Right lobe of liver (tissue), 6 donors: Measurements from ENCODE around the gene PRKCI. TPM values are rescaled to one million over a fixed set of nuclear protein-coding genes. Genes with fewer than 3 reads are reported as not detected.
A peak's percentile ranks its signal among the peaks of the same experiment; 100 is the strongest.
"Not testable (repeated sequence)": the region's sequence is repeated elsewhere in the genome, so short reads cannot be mapped to it uniquely, and the experiment has no call there.

ENCODE experiments used
- ATAC-seq, 4 donors: fragments of 200-7000 bp; cut with Tn5 transposase; one replicate each; pipeline ENCODE4 v1.9.1; 2020; ENCODE audit warnings: mild to moderate bottlenecking in 4 of 4, moderate library complexity in 4 of 4
- DNase-seq, 3 donors: peaks; one replicate each; pipeline ENCODE4 v3.0.0-alpha.2; 2020
- H3K27ac ChIP-seq, 3 donors: fragments of 200-600 bp; one replicate each; pipeline ENCODE4 v1.8.0; 2022
- H3K27me3 ChIP-seq, 2 donors: fragments of 200-600 bp; one replicate each; pipeline ENCODE4 v1.8.0; 2022
- H3K36me3 ChIP-seq, 4 donors: fragments of 200-600 bp; sonication (generic) in 1 of 4; one replicate each; pipeline versions ENCODE4 v1.5.1 to v1.8.0; 2017 to 2022; ENCODE audit warnings: control low read depth in 1 of 4
- H3K4me1 ChIP-seq, 4 donors: fragments of 200-600 bp; sonication (generic) in 1 of 4; one replicate each; pipeline versions ENCODE4 v1.5.1 to v1.8.0; 2017 to 2022; ENCODE audit warnings: control low read depth in 1 of 4
- H3K4me3 ChIP-seq, 3 donors: fragments of 200-600 bp; one replicate each; pipeline ENCODE4 v1.8.0; 2022
- H3K9me3 ChIP-seq, 4 donors: fragments of 200-600 bp; sonication (generic) in 1 of 4; one replicate each; pipeline versions ENCODE4 v1.5.1 to v1.8.0; 2017 to 2022; ENCODE audit warnings: control low read depth in 1 of 4
- CTCF ChIP-seq, 4 donors: fragments of 200-600 bp in 3 of 4; fragments of 450-650 bp in 1 of 4; IDR thresholded peaks; one replicate each; pipeline versions ENCODE4 v1.5.1 to v1.8.0; 2016 to 2022; ENCODE audit warnings: antibody characterized with exemption in 4 of 4, mild to moderate bottlenecking in 2 of 4
- POLR2A ChIP-seq: fragments of 450-650 bp; IDR thresholded peaks from one replicate; pipeline ENCODE4 v1.6.1; 2017; ENCODE audit warnings: antibody characterized with exemption, mild to moderate bottlenecking
- WGBS: methylation state at CpG from one replicate; pipeline ENCODE4 v1.1.6; 2018; ENCODE audit warnings: low coverage, low lambda C conversion rate; ENCODE audit not compliant: insufficient coverage; ENCODE audit errors: missing lambda C conversion rate; 5-methylcytosine and 5-hydroxymethylcytosine counted together
- intact Hi-C, 2 donors: fragments of 100-400 bp; cut with DNase I; formaldehyde crosslinking; loops; one replicate each; pipeline versions ENCODE4 v1.11.2 to v1.14.1; 2022
- total RNA-seq, 6 experiments: library from RNA; depleted of rRNA in 2 of 6; stranded (reverse); fragments of >200 nt in 2 of 6; fragmentation: NEBNext Ultra II Directional in 3 of 6; extraction: Animal tissue kit (Norgen Biotek cat#: 25700) in 3 of 6; gene quantifications; one replicate each; pipeline versions ENCODE4 v1.1.0 to v1.2.4, GENCODE V29; 2016 to 2023
- donor health status: DM: no; HTN: yes; CAD: no.
- donor health status: DM: no; HTN: no; CAD: no.
- donor health status: DM: no; HTN: no; CAD: no.
- donor health status: DM: no; HTN: yes; CAD: no.
- donor health status: DM: no; HTN: yes; CAD: no.

The PRKCI gene
- total RNA-seq, 6 experiments from 2014 or later, result 8.2 to 15.7 (median 8.9) TPM

- H3K27ac ChIP-seq, result no peak overlapping the region
- no peaks in the 10 kb centered on the region for H3K9me3 ChIP-seq
- intact Hi-C loops, result no loop called here
- no peak overlapping the region for H3K4me3 ChIP-seq
- no peak for TF ChIP-seq CTCF (IDR thresholded peaks at IDR 0.05)
- no peak for TF ChIP-seq POLR2A
- no peaks in the 10 kb centered on the region for H3K4me1 ChIP-seq
- no peaks in the 10 kb centered on the region for H3K36me3 ChIP-seq
- WGBS, result 91% methylated on average over 4 of the region's 4 CpGs
- DNase-seq, result no peak
- ATAC-seq, result no peak
- no peaks in the 10 kb centered on the region for H3K27me3 ChIP-seq
Measured at GRCh38 chr3:170259907-170260306, 37.7 kb downstream of the PRKCI start.

DNA sequence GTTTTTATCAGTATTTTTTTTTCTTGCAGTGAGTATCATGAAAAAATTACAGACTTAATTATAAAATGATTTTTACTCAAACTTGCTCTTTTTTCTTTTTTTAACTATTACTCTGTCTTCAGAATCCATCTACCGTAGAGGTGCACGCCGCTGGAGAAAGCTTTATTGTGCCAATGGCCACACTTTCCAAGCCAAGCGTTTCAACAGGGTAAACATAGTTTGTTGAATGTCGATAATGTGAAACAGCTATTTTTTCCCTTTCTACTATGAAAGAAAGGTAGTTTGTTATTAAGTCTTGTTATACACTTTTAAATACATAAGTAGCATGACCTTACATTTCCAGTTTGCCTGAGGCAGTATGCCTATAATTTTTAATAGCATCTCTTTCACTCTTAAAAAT is 45.6 kb downstream of the PRKCI start:
- 69% methylated on average over 5 of the region's 5 CpGs for WGBS
- DNase-seq, result peak in 1 of 3 donors; percentile 50
- no peak for TF ChIP-seq CTCF (IDR thresholded peaks at IDR 0.05)
- no peak for TF ChIP-seq POLR2A
- Histone ChIP-seq H3K27me3 (no peaks in the 10 kb centered on the region), H3K4me3 (no peak overlapping the region), H3K27ac (no peak overlapping the region), H3K36me3 (no peaks in the 10 kb centered on the region), H3K9me3 (no peaks in the 10 kb centered on the region), H3K4me1 (peaks cover 0 to 19% (median 3%) of the 10 kb centered on the region in 4 donors)
- intact Hi-C loops, result no loop called here
- ATAC-seq, result peak; percentile 67 to 73 (median 72)

DNA sequence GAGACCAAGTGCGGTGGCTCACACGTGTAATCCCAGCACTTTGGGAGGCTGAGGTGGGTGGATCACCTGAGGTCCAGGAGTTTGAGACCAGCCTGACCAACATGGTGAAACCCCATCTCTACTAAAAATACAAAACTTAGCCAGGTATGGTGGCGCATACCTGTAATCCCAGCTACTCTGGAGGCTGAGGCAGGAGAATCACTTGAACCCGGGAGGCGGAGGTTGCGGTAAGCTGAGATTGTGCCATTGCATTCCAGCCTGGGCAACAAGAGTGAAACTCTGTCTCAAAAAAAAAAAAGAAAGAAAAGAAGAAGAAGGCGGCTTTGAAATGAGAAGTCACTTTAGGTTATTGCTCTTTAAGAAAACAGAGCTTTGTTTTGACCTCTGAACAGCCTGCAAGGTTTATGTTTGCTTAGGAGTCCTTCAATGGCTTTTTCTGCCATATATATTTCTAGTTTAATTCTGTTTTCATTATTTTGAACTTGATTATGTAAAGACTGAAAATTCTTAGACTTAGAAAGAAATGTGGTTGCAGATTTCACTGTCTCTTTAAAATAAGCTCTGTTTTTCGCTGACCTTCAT is 47.5 kb downstream of the PRKCI start:
- intact Hi-C loops, H3K36me3 ChIP-seq, H3K9me3 ChIP-seq, DNase-seq, H3K27me3 ChIP-seq: not testable (repeated sequence)
- 58% methylated on average over 6 of the region's 8 CpGs for WGBS
- Histone ChIP-seq H3K27ac (peak overlapping the region in 1 of 3 donors; percentile 31), H3K4me3 (peak overlapping the region in 2 of 3 donors; percentile 29 to 31), H3K4me1 (peaks cover 0 to 19% (median 3%) of the 10 kb centered on the region in 4 donors)
- peak; percentile 34 to 66 (median 48) for ATAC-seq

GRCh38 chr3:170270282-170270881 is 48.2 kb downstream of the PRKCI start:
- Histone ChIP-seq H3K4me3 (peak overlapping the region in 2 of 3 donors; percentile 29 to 31), H3K27me3 (no peaks in the 10 kb centered on the region), H3K36me3 (no peaks in the 10 kb centered on the region), H3K27ac (peak overlapping the region in 1 of 3 donors; percentile 31), H3K4me1 (peaks cover 0 to 19% (median 3%) of the 10 kb centered on the region in 4 donors), H3K9me3 (no peaks in the 10 kb centered on the region)
- no peak for TF ChIP-seq CTCF (IDR thresholded peaks at IDR 0.05)
- TF ChIP-seq POLR2A, result no peak
- 44% methylated on average over 11 of the region's 11 CpGs for WGBS
- DNase-seq, result no peak
- intact Hi-C loops, result no loop called here
- peak; percentile 87 to 96 (median 96) for ATAC-seq

- TF ChIP-seq CTCF (IDR thresholded peaks at IDR 0.05), result no peak
- no peak for TF ChIP-seq POLR2A
- peaks cover 0 to 3% (median 0%) of the 10 kb centered on the region in 4 donors for H3K4me1 ChIP-seq
- H3K27ac ChIP-seq, result no peak overlapping the region
- 84% methylated on average over 2 of the region's 2 CpGs for WGBS
- ATAC-seq (no peak), DNase-seq (no peak)
- no peak overlapping the region for H3K4me3 ChIP-seq
- H3K27me3 ChIP-seq, result no peaks in the 10 kb centered on the region
- H3K9me3 ChIP-seq, result no peaks in the 10 kb centered on the region
- no peaks in the 10 kb centered on the region for H3K36me3 ChIP-seq
- intact Hi-C loops, result no loop called here
Measured at GRCh38 chr3:170274641-170275040, 52.4 kb downstream of the PRKCI start.
